SK-N-SH (cell line): ENCODE results near the gene MDM1. TPM values are rescaled to one million over a fixed set of nuclear protein-coding genes. Genes with fewer than 3 reads are reported as not detected.

Source experiments
- CTCF ChIA-PET: fragments of 300-600, 350-600 bp; formaldehyde crosslinking; extraction: SDS; loops from one replicate; lab custom pipeline; 2021; lab: Yijun Ruan, JAX
- POLR2A ChIA-PET: fragments of 350-600 bp; sonication (Branson Sonifier 250); formaldehyde crosslinking; extraction: SDS; loops from one replicate; lab custom pipeline; 2020; ENCODE audit warnings: antibody characterized with exemption, inconsistent platforms; lab: Yijun Ruan, JAX
- DNase-seq: peaks from one replicate; pipeline ENCODE4 v3.0.0; 2012
- H2AFZ ChIP-seq: fragments of 200-600 bp; sonication (generic); 2 replicates; pipeline ENCODE4 v1.8.1; 2016; ENCODE audit warnings: antibody characterized with exemption, mild to moderate bottlenecking, low read depth
- H3F3A ChIP-seq: fragments of 200-600 bp; sonication (generic); replicated peaks from 2 replicates; pipeline ENCODE3; 2016; ENCODE audit warnings: antibody characterized with exemption, mild to moderate bottlenecking; ENCODE audit not compliant: insufficient read depth
- H3K27ac ChIP-seq, 2 experiments: fragments of 200-500 bp in 1 of 2; fragments of 200-600 bp in 1 of 2; sonication (Bioruptor generic) in 1 of 2; sonication (generic), shearing (Covaris generic) in 1 of 2; 2 replicates each; pipeline versions ENCODE4 v1.5.1 to v1.6.1; 2014 to 2016; ENCODE audit warnings: low read depth in 2 of 2, inconsistent platforms in 1 of 2, low read length in 1 of 2, mild to moderate bottlenecking in 1 of 2, mixed read lengths in 1 of 2
- H3K27me3 ChIP-seq: fragments of 200-600 bp; sonication (generic), shearing (Covaris generic); 2 replicates; pipeline ENCODE4 v1.6.1; 2016; ENCODE audit warnings: mixed run types; ENCODE audit not compliant: insufficient read depth
- H3K36me3 ChIP-seq, 2 experiments: fragments of 200-500 bp in 1 of 2; fragments of 200-600 bp in 1 of 2; sonication (Bioruptor generic) in 1 of 2; sonication (generic) in 1 of 2; replicated peaks in 1 of 2; 2 replicates each; pipeline versions ENCODE3 to v1.5.1; 2014 to 2016; ENCODE audit warnings: low read length in 1 of 2, mild to moderate bottlenecking in 1 of 2; ENCODE audit not compliant: insufficient read depth in 2 of 2, control insufficient read depth in 1 of 2
- H3K4me1 ChIP-seq, 2 experiments: fragments of 200-500 bp in 1 of 2; fragments of 200-600 bp in 1 of 2; sonication (Bioruptor generic) in 1 of 2; sonication (generic), shearing (Covaris generic) in 1 of 2; 2 replicates each; pipeline versions ENCODE4 v1.5.1 to v1.6.1; 2014 to 2016; ENCODE audit warnings: low read depth in 1 of 2, low read length in 1 of 2, mixed run types in 1 of 2; ENCODE audit not compliant: insufficient read depth in 2 of 2, control insufficient read depth in 1 of 2
- H3K4me2 ChIP-seq: fragments of 200-600 bp; sonication (generic), shearing (Covaris generic); 2 replicates; pipeline ENCODE4 v1.6.1; 2017; ENCODE audit warnings: mixed run types
- H3K4me3 ChIP-seq, 2 experiments: fragments of 200-500 bp in 1 of 2; fragments of 200-600 bp in 1 of 2; sonication (Bioruptor generic) in 1 of 2; sonication (generic), shearing (Covaris generic) in 1 of 2; 2 replicates each; pipeline versions ENCODE4 v1.5.1 to v1.8.1; 2014 to 2016; ENCODE audit warnings: low read depth in 2 of 2, inconsistent platforms in 1 of 2, low read length in 1 of 2, mild to moderate bottlenecking in 1 of 2, mixed read lengths in 1 of 2, moderate library complexity in 1 of 2
- H3K79me2 ChIP-seq: fragments of 200-600 bp; sonication (generic); 2 replicates; pipeline ENCODE4 v1.8.1; 2017; ENCODE audit warnings: mild to moderate bottlenecking; ENCODE audit not compliant: insufficient read depth
- H3K9ac ChIP-seq: fragments of 200-600 bp; sonication (generic); 2 replicates; pipeline ENCODE4 v1.6.1; 2017; ENCODE audit warnings: mixed run types
- H3K9me2 ChIP-seq: fragments of 200-600 bp; sonication (generic); 2 replicates; pipeline ENCODE4 v1.6.1; 2017; ENCODE audit warnings: mixed run types
- H3K9me3 ChIP-seq: fragments of 200-600 bp; sonication (generic); 2 replicates; pipeline ENCODE4 v1.6.1; 2017; ENCODE audit warnings: mixed run types, mild to moderate bottlenecking, moderate library complexity
- H4K20me1 ChIP-seq: fragments of 200-600 bp; sonication (generic); 2 replicates; pipeline ENCODE4 v1.6.1; 2017; ENCODE audit warnings: mild to moderate bottlenecking, mixed run types; ENCODE audit not compliant: insufficient read depth
- CTCF ChIP-seq: fragments of 200-600 bp; sonication (generic); IDR thresholded peaks from 2 replicates; pipeline ENCODE4 v1.6.1; 2017; ENCODE audit warnings: antibody characterized with exemption, mild to moderate bottlenecking, moderate library complexity
- ELF1 ChIP-seq: IDR thresholded peaks from 2 replicates; pipeline ENCODE4 v1.4.0; 2012
- EP300 ChIP-seq, 2 experiments: IDR thresholded peaks; 2 replicates each; pipeline versions ENCODE4 v1.4.0 to v1.6.1; 2012; ENCODE audit warnings: borderline replicate concordance in 1 of 2, low read depth in 1 of 2, low read length in 1 of 2
- EZH2phosphoT487 ChIP-seq: fragments of 200-600 bp; sonication (generic); IDR thresholded peaks from 2 replicates; pipeline ENCODE4 v1.6.1; 2017; ENCODE audit warnings: low read depth, mixed run types, mild to moderate bottlenecking, antibody characterized with exemption, moderate library complexity, borderline replicate concordance
- FOSL2 ChIP-seq: IDR thresholded peaks from 2 replicates; pipeline ENCODE4 v1.4.0; 2012; ENCODE audit warnings: low read depth, mild to moderate bottlenecking, moderate library complexity, borderline replicate concordance
- FOXM1 ChIP-seq: IDR thresholded peaks from 2 replicates; pipeline ENCODE4 v1.4.0; 2012; ENCODE audit warnings: low read depth, mild to moderate bottlenecking
- GABPA ChIP-seq: IDR thresholded peaks from 2 replicates; pipeline ENCODE4 v1.4.0; 2012; ENCODE audit warnings: low read depth, mild to moderate bottlenecking
- GATA2 ChIP-seq: sonication (generic); formaldehyde crosslinking; IDR thresholded peaks from 2 replicates; pipeline ENCODE4 v1.5.0; 2020; ENCODE audit warnings: mild to moderate bottlenecking, missing genetic modification reagents
- JUND ChIP-seq: IDR thresholded peaks from 2 replicates; pipeline ENCODE4 v1.4.0; 2012
- MAX ChIP-seq: IDR thresholded peaks from 2 replicates; pipeline ENCODE4 v1.4.0; 2012; ENCODE audit warnings: low read depth
- MXI1 ChIP-seq: IDR thresholded peaks from 2 replicates; pipeline ENCODE4 v1.6.1; 2012; ENCODE audit warnings: mild to moderate bottlenecking, low read depth, low read length, improper control_type of control experiment
- NRF1 ChIP-seq: IDR thresholded peaks from 2 replicates; pipeline ENCODE4 v1.6.1; 2012; ENCODE audit warnings: low read depth, mild to moderate bottlenecking, low read length
- PBX3 ChIP-seq: IDR thresholded peaks from 2 replicates; pipeline ENCODE4; 2012
- SMC3 ChIP-seq: IDR thresholded peaks from 2 replicates; pipeline ENCODE4 v1.6.1; 2012; ENCODE audit warnings: low read depth, low read length, improper control_type of control experiment
- TAF1 ChIP-seq: IDR thresholded peaks from 2 replicates; pipeline ENCODE4 v1.6.1; 2012; ENCODE audit warnings: low read depth, mild to moderate bottlenecking, low read length, moderate library complexity, borderline replicate concordance
- TCF12 ChIP-seq: IDR thresholded peaks from 2 replicates; pipeline ENCODE4 v1.4.0; 2012
- TEAD4 ChIP-seq: IDR thresholded peaks from 2 replicates; pipeline ENCODE4 v1.4.0; 2012; ENCODE audit warnings: mild to moderate bottlenecking, borderline replicate concordance; ENCODE audit not compliant: insufficient read depth
- USF1 ChIP-seq: IDR thresholded peaks from 2 replicates; pipeline ENCODE4 v1.4.0; 2012; ENCODE audit warnings: low read depth, borderline replicate concordance
- USF2 ChIP-seq: fragments of 150-350 bp; IDR thresholded peaks from 2 replicates; pipeline ENCODE4 v1.6.1; 2017; ENCODE audit warnings: antibody characterized with exemption, low read length, low read depth, borderline replicate concordance
- YY1 ChIP-seq: IDR thresholded peaks from 2 replicates; pipeline ENCODE4 v1.4.0; 2012; ENCODE audit warnings: low read depth, mild to moderate bottlenecking
- WGBS: methylation state at CpG from one replicate; pipeline ENCODE4 v1.1.6; 2017; ENCODE audit warnings: low lambda C conversion rate; 5-methylcytosine and 5-hydroxymethylcytosine counted together
- polyA plus RNA-seq, 3 experiments: library from polyadenylated mRNA; depleted of rRNA; stranded (reverse); fragments of >200 nt; gene quantifications; 2 replicates each; pipeline ENCODE4 v1.2.3, GENCODE V29; 2012

Gene MDM1
- polyA plus RNA-seq, 1 of the 3 experiments (the other 2 are of a cell fraction): 7.4 TPM

- TF ChIP-seq PBX3: peak; percentile 35
- TF ChIP-seq FOXM1: no peak
- TF ChIP-seq GATA2: peak; percentile 38; the same call in 1 of the 2 replicates
- peak in 1 of 2 experiments; percentile 30; a peak in 1 of 4 replicates for TF ChIP-seq EP300 (IDR thresholded peaks at IDR 0.05; ENCODE audit: borderline replicate concordance in 1 of 2, low read depth in 1 of 2, low read length in 1 of 2)
- no peak for TF ChIP-seq USF2
- no peak for TF ChIP-seq MXI1
- TF ChIP-seq TCF12: peak; percentile 54; the same call in 1 of the 2 replicates
Measured at GRCh38 chr12:68290126-68290525, 42.0 kb downstream of the MDM1 start (continued).

GRCh38 chr12:68287106-68287505, 45.1 kb downstream of the MDM1 start:
- H3K9ac ChIP-seq: no peak overlapping the region
- H3K4me3 ChIP-seq: no peak overlapping the region
- H3K9me3 ChIP-seq: no peaks in the 10 kb centered on the region
- H4K20me1 ChIP-seq: no peaks in the 10 kb centered on the region
- ChIA-PET POLR2A (no interaction called here), CTCF (no interaction called here)
- no peaks in the 10 kb centered on the region for H3K79me2 ChIP-seq
- H3K9me2 ChIP-seq: no peaks in the 10 kb centered on the region
- no peaks in the 10 kb centered on the region for H3K36me3 ChIP-seq
- H3K4me1 ChIP-seq: peaks cover 0 to 3% of the 10 kb centered on the region in 2 experiments; a peak in 2 of 4 replicates
- no peak for TF ChIP-seq ELF1
- no peak for TF ChIP-seq GABPA
- TF ChIP-seq CTCF: no peak
- TF ChIP-seq GATA2: no peak
- no peak for TF ChIP-seq NRF1
- TF ChIP-seq USF1: no peak
- no peak for TF ChIP-seq EP300 (IDR thresholded peaks at IDR 0.05; ENCODE audit: borderline replicate concordance in 1 of 2, low read depth in 1 of 2, low read length in 1 of 2)
- TF ChIP-seq TAF1: no peak
- TF ChIP-seq MAX: no peak
- no peak for TF ChIP-seq YY1
- TF ChIP-seq FOSL2: no peak
- no peak for TF ChIP-seq FOXM1
- TF ChIP-seq SMC3: no peak
- TF ChIP-seq TCF12: no peak
- no peak for TF ChIP-seq JUND
- no peak for TF ChIP-seq EZH2phosphoT487
- TF ChIP-seq TEAD4: no peak
- DNase-seq: no peak
- H3K27me3 ChIP-seq: no peaks in the 10 kb centered on the region
- H3K4me2 ChIP-seq: no peak overlapping the region
- no peak overlapping the region for H3K27ac ChIP-seq
- no peak overlapping the region for H2AFZ ChIP-seq
- 81% methylated on average over 5 of the region's 5 CpGs for WGBS
- H3F3A ChIP-seq: no peaks in the 10 kb centered on the region
